GM23338 (cell line): ENCODE data around the gene CDK2. TPM values are rescaled to one million over a fixed set of nuclear protein-coding genes. Genes with fewer than 3 reads are reported as not detected.

ENCODE experiments used
- ATAC-seq: fragments of 200-7000 bp; cut with Tn5 transposase; 3 replicates; pipeline ENCODE4 v1.9.1; 2020
- DNase-seq: peaks from one replicate; pipeline ENCODE4 v3.0.0-alpha.2; 2015; ENCODE audit warnings: low spot score
- H2AFZ ChIP-seq: fragments of 200-600 bp; sonication (generic); 2 replicates; pipeline ENCODE4 v1.8.0; 2016; ENCODE audit warnings: antibody characterized with exemption, mild to moderate bottlenecking, moderate library complexity
- H3F3A ChIP-seq: fragments of 200-600 bp; sonication (generic); replicated peaks from 2 replicates; pipeline ENCODE4 v1.8.0; 2017; ENCODE audit warnings: antibody characterized with exemption, mixed run types, low read depth
- H3K27ac ChIP-seq: fragments of 200-600 bp; sonication (generic); 2 replicates; pipeline ENCODE4 v1.6.1; 2016; ENCODE audit warnings: low read depth
- H3K27me3 ChIP-seq: fragments of 200-600 bp; sonication (generic); 2 replicates; pipeline ENCODE4 v1.8.0; 2016; ENCODE audit warnings: mild to moderate bottlenecking, mixed run types, moderate library complexity; ENCODE audit not compliant: insufficient read depth
- H3K36me3 ChIP-seq: fragments of 200-600 bp; sonication (generic); 2 replicates; pipeline ENCODE4 v1.8.0; 2016; ENCODE audit warnings: mild to moderate bottlenecking; ENCODE audit not compliant: insufficient read depth
- H3K4me1 ChIP-seq: fragments of 200-600 bp; sonication (generic); 2 replicates; pipeline ENCODE4 v1.8.0; 2016; ENCODE audit warnings: mild to moderate bottlenecking, moderate library complexity; ENCODE audit not compliant: insufficient read depth
- H3K4me2 ChIP-seq: fragments of 200-600 bp; sonication (generic); 2 replicates; pipeline ENCODE4 v1.7.1; 2017; ENCODE audit warnings: mixed run types
- H3K4me3 ChIP-seq: fragments of 200-600 bp; sonication (generic); 2 replicates; pipeline ENCODE4 v1.6.1; 2016; ENCODE audit warnings: mixed run types
- H3K79me2 ChIP-seq: fragments of 200-600 bp; sonication (generic); replicated peaks from 2 replicates; pipeline ENCODE4 v1.8.0; 2017; ENCODE audit warnings: mild to moderate bottlenecking; ENCODE audit not compliant: insufficient read depth
- H3K9me2 ChIP-seq: fragments of 200-600 bp; sonication (generic); 2 replicates; pipeline ENCODE4 v1.8.0; 2017; ENCODE audit not compliant: insufficient read depth
- H4K20me1 ChIP-seq: fragments of 200-600 bp; sonication (generic); replicated peaks from 2 replicates; pipeline ENCODE4 v1.8.0; 2017; ENCODE audit warnings: mild to moderate bottlenecking; ENCODE audit not compliant: insufficient read depth
- H3K27ac Mint-ChIP-seq: 2 replicates; pipeline ENCODE4 v1.8.0; 2020; ENCODE audit warnings: inconsistent platforms, mild to moderate bottlenecking, moderate library complexity, mixed read lengths
- H3K27me3 Mint-ChIP-seq: 3 replicates; pipeline ENCODE4 v1.8.0; 2022; ENCODE audit warnings: low read depth, mild to moderate bottlenecking, moderate library complexity, mixed read lengths, inconsistent platforms; ENCODE audit not compliant: insufficient read depth, poor library complexity
- H3K36me3 Mint-ChIP-seq: 3 replicates; pipeline ENCODE4 v1.8.0; 2021; ENCODE audit warnings: low read depth, mild to moderate bottlenecking, inconsistent platforms, moderate library complexity, mixed read lengths
- H3K4me1 Mint-ChIP-seq: 3 replicates; pipeline ENCODE4 v1.8.0; 2020; ENCODE audit warnings: mild to moderate bottlenecking, inconsistent platforms, mixed read lengths
- H3K4me3 Mint-ChIP-seq: 3 replicates; pipeline ENCODE4 v1.8.0; 2021; ENCODE audit warnings: moderate library complexity, mild to moderate bottlenecking, inconsistent platforms, mixed read lengths
- H3K9me3 Mint-ChIP-seq: 3 replicates; pipeline ENCODE4 v1.8.0; 2020; ENCODE audit warnings: moderate library complexity, mild to moderate bottlenecking, inconsistent platforms, mixed read lengths
- CREB1 ChIP-seq: fragments of 250-450 bp; sonication (Bioruptor Pico); IDR thresholded peaks from 2 replicates; pipeline ENCODE4 v1.5.0; 2020; ENCODE audit warnings: low read depth, mild to moderate bottlenecking, moderate library complexity
- EZH2 ChIP-seq: fragments of 200-600 bp; sonication (generic); IDR thresholded peaks from one replicate; pipeline ENCODE4 v1.8.0; 2017; ENCODE audit warnings: antibody characterized with exemption, mild to moderate bottlenecking, low read depth; ENCODE audit not compliant: unreplicated experiment
- POLR2AphosphoS5 ChIP-seq: IDR thresholded peaks from 2 replicates; pipeline ENCODE4 v1.6.1; 2016; ENCODE audit warnings: antibody characterized with exemption, low read depth
- ZNF114 ChIP-seq: fragments of 250-450 bp; sonication (Bioruptor Pico); IDR thresholded peaks from 2 replicates; pipeline ENCODE4 v1.5.0; 2020; ENCODE audit warnings: mild to moderate bottlenecking, moderate library complexity
- ZNF331 ChIP-seq: fragments of 250-450 bp; sonication (Bioruptor Pico); IDR thresholded peaks from 2 replicates; pipeline ENCODE4 v1.5.0; 2020; ENCODE audit warnings: low read depth, mild to moderate bottlenecking, moderate library complexity
- polyA plus RNA-seq: library from polyadenylated mRNA; unstranded; fragments of >200 nt; fragmentation: Nextera tagmentation; extraction: Ambion mirVana; gene quantifications from 2 replicates; pipeline ENCODE4 v1.2.1, GENCODE V29; 2016
- total RNA-seq: library from RNA; depleted of rRNA; stranded (reverse); fragments of >200 nt; shearing (Covaris generic); gene quantifications from 2 replicates; pipeline ENCODE4 v1.2.3, GENCODE V29; 2014
- TF ChIP-seq, protein P1 (sequence below): IDR thresholded peaks from 2 replicates; pipeline ENCODE4 v1.6.1; 2016; ENCODE audit warnings: antibody characterized with exemption
- TF ChIP-seq, protein P2 (sequence below): fragments of 250-450 bp; sonication (Bioruptor Pico); IDR thresholded peaks from 2 replicates; pipeline ENCODE4 v1.5.0; 2020; ENCODE audit warnings: mild to moderate bottlenecking, moderate library complexity
- TF ChIP-seq, protein P3 (sequence below): IDR thresholded peaks from one replicate; pipeline ENCODE4 v1.6.1; 2018; ENCODE audit warnings: antibody characterized with exemption; ENCODE audit not compliant: unreplicated experiment

CDK2 gene
- total and polyA plus RNA-seq, 2 experiments from 2014 or later = 15.2 to 31.0 TPM

- Mint-ChIP-seq H3K36me3 (peaks cover 13% of the 10 kb centered on the region), H3K4me1 (peaks cover 28% of the 10 kb centered on the region), H3K27me3 (peaks cover 19% of the 10 kb centered on the region), H3K4me3 (peak within 1 kb of the TSS; percentile 83), H3K9me3 (no peaks in the 10 kb centered on the region; the same call in 2 of the 3 replicates), H3K27ac (peak within 1 kb of the TSS; percentile 91)
- H4K20me1 ChIP-seq = no peaks in the 10 kb centered on the region
- peaks cover 22% of the 10 kb centered on the region for H3K4me1 ChIP-seq
- no peak for TF ChIP-seq ZNF331
- TF ChIP-seq, protein P1, sequence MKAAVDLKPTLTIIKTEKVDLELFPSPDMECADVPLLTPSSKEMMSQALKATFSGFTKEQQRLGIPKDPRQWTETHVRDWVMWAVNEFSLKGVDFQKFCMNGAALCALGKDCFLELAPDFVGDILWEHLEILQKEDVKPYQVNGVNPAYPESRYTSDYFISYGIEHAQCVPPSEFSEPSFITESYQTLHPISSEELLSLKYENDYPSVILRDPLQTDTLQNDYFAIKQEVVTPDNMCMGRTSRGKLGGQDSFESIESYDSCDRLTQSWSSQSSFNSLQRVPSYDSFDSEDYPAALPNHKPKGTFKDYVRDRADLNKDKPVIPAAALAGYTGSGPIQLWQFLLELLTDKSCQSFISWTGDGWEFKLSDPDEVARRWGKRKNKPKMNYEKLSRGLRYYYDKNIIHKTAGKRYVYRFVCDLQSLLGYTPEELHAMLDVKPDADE = no peak; the same call in 1 of the 2 replicates
- TF ChIP-seq CREB1 (CRISPR knock-in tag) = no peak
- TF ChIP-seq, protein P2, sequence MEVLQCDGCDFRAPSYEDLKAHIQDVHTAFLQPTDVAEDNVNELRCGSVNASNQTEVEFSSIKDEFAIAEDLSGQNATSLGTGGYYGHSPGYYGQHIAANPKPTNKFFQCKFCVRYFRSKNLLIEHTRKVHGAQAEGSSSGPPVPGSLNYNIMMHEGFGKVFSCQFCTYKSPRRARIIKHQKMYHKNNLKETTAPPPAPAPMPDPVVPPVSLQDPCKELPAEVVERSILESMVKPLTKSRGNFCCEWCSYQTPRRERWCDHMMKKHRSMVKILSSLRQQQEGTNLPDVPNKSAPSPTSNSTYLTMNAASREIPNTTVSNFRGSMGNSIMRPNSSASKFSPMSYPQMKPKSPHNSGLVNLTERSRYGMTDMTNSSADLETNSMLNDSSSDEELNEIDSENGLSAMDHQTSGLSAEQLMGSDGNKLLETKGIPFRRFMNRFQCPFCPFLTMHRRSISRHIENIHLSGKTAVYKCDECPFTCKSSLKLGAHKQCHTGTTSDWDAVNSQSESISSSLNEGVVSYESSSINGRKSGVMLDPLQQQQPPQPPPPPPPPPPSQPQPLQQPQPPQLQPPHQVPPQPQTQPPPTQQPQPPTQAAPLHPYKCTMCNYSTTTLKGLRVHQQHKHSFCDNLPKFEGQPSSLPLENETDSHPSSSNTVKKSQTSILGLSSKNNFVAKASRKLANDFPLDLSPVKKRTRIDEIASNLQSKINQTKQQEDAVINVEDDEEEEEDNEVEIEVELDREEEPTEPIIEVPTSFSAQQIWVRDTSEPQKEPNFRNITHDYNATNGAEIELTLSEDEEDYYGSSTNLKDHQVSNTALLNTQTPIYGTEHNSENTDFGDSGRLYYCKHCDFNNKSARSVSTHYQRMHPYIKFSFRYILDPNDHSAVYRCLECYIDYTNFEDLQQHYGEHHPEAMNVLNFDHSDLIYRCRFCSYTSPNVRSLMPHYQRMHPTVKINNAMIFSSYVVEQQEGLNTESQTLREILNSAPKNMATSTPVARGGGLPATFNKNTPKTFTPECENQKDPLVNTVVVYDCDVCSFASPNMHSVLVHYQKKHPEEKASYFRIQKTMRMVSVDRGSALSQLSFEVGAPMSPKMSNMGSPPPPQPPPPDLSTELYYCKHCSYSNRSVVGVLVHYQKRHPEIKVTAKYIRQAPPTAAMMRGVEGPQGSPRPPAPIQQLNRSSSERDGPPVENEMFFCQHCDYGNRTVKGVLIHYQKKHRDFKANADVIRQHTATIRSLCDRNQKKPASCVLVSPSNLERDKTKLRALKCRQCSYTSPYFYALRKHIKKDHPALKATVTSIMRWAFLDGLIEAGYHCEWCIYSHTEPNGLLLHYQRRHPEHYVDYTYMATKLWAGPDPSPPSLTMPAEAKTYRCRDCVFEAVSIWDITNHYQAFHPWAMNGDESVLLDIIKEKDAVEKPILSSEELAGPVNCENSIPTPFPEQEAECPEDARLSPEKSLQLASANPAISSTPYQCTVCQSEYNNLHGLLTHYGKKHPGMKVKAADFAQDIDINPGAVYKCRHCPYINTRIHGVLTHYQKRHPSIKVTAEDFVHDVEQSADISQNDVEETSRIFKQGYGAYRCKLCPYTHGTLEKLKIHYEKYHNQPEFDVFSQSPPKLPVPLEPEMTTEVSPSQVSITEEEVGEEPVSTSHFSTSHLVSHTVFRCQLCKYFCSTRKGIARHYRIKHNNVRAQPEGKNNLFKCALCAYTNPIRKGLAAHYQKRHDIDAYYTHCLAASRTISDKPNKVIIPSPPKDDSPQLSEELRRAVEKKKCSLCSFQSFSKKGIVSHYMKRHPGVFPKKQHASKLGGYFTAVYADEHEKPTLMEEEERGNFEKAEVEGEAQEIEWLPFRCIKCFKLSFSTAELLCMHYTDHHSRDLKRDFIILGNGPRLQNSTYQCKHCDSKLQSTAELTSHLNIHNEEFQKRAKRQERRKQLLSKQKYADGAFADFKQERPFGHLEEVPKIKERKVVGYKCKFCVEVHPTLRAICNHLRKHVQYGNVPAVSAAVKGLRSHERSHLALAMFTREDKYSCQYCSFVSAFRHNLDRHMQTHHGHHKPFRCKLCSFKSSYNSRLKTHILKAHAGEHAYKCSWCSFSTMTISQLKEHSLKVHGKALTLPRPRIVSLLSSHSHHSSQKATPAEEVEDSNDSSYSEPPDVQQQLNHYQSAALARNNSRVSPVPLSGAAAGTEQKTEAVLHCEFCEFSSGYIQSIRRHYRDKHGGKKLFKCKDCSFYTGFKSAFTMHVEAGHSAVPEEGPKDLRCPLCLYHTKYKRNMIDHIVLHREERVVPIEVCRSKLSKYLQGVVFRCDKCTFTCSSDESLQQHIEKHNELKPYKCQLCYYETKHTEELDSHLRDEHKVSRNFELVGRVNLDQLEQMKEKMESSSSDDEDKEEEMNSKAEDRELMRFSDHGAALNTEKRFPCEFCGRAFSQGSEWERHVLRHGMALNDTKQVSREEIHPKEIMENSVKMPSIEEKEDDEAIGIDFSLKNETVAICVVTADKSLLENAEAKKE (CRISPR knock-in tag) = no peak
- peak; percentile 33 for TF ChIP-seq POLR2AphosphoS5
- TF ChIP-seq ZNF114 (CRISPR knock-in tag) = no peak
- TF ChIP-seq EZH2 = no peak
- TF ChIP-seq, protein P3, sequence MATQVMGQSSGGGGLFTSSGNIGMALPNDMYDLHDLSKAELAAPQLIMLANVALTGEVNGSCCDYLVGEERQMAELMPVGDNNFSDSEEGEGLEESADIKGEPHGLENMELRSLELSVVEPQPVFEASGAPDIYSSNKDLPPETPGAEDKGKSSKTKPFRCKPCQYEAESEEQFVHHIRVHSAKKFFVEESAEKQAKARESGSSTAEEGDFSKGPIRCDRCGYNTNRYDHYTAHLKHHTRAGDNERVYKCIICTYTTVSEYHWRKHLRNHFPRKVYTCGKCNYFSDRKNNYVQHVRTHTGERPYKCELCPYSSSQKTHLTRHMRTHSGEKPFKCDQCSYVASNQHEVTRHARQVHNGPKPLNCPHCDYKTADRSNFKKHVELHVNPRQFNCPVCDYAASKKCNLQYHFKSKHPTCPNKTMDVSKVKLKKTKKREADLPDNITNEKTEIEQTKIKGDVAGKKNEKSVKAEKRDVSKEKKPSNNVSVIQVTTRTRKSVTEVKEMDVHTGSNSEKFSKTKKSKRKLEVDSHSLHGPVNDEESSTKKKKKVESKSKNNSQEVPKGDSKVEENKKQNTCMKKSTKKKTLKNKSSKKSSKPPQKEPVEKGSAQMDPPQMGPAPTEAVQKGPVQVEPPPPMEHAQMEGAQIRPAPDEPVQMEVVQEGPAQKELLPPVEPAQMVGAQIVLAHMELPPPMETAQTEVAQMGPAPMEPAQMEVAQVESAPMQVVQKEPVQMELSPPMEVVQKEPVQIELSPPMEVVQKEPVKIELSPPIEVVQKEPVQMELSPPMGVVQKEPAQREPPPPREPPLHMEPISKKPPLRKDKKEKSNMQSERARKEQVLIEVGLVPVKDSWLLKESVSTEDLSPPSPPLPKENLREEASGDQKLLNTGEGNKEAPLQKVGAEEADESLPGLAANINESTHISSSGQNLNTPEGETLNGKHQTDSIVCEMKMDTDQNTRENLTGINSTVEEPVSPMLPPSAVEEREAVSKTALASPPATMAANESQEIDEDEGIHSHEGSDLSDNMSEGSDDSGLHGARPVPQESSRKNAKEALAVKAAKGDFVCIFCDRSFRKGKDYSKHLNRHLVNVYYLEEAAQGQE = no peak
- peaks cover 5% of the 10 kb centered on the region for H3K79me2 ChIP-seq
- peaks cover 21% of the 10 kb centered on the region; the same call in 1 of the 2 replicates for H3F3A ChIP-seq
- peak; percentile 88 for ATAC-seq
- DNase-seq = peak; percentile 85
- H3K9me2 ChIP-seq = no peaks in the 10 kb centered on the region
- H3K27me3 ChIP-seq = no peaks in the 10 kb centered on the region
- H3K4me2 ChIP-seq = peak within 1 kb of the TSS; percentile 91
- peak within 1 kb of the TSS; percentile 61 for H3K4me3 ChIP-seq
- H2AFZ ChIP-seq = peak within 1 kb of the TSS; percentile 91
- H3K27ac ChIP-seq = peak within 1 kb of the TSS; percentile 90
- H3K36me3 ChIP-seq = peaks cover 9% of the 10 kb centered on the region
Measured at GRCh38 chr12:56020423-56021184, 54.0 kb downstream of the CDK2 start, which contains the start of gene IKZF4. TSS of gene IKZF4 (plus strand) at chr12:56021043. CDS start at chr12:56021494, 451 bp downstream.
